ENCODE data around the gene PCNX3.

GRCh38 chr11:65661599-65662246 is 46.1 kb downstream of the PCNX3 start:
- TF ChIP-seq TAF1 (IDR thresholded peaks at IDR 0.05; ENCODE audit: low read depth): no peak
- TF ChIP-seq EZH2 (IDR thresholded peaks at IDR 0.05; ENCODE audit: borderline replicate concordance, insufficient read depth, low read length, poor library complexity, severe bottlenecking): no peak
- no peak for TF ChIP-seq CTCF (IDR thresholded peaks at IDR 0.05; ENCODE audit: poor library complexity, severe bottlenecking)
- no peak for TF ChIP-seq EP300 (conservative IDR thresholded peaks at IDR 0.05; ENCODE audit: poor library complexity, severe bottlenecking)
- no peak for TF ChIP-seq REST (IDR thresholded peaks at IDR 0.05; ENCODE audit: borderline replicate concordance)
- TF ChIP-seq SMC3 (conservative IDR thresholded peaks at IDR 0.05; ENCODE audit: poor library complexity): no peak
- TF ChIP-seq POLR2AphosphoS5 (IDR thresholded peaks at IDR 0.05): no peak
- TF ChIP-seq MXI1 (conservative IDR thresholded peaks at IDR 0.05; ENCODE audit: poor library complexity, severe bottlenecking): no peak
